ENCODE measurements around the gene MTSS2. TPM values are rescaled to one million over a fixed set of nuclear protein-coding genes. Genes with fewer than 3 reads are reported as not detected.

The MTSS2 gene
- total and polyA plus RNA-seq, 2 of the 4 experiments (the other 2 are of a cell fraction), result 9.1 to 86.2 TPM

DNA sequence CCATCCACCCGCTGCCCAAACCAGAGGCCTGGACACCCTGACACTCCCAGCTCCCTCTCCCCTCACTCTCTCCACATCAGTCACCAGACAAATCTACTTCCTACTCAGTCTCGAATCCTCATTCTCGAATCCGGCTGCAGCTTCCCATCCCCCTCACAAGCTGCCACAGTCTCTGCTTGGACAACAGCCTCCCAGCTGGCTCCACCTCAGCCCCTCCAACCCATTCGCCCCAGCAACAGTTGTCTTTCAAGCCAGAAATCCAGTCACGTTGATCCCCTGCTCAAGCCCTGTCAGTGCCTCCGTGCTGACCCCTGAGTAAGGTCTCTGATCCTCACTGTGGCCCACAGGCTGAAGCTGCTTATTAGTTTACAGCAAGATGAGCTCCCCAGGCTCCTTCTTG, 44.2 kb upstream of the MTSS2 start:
- ATAC-seq (ENCODE audit: low read depth), result no peak
- no peak overlapping the region for H3K27ac ChIP-seq (ENCODE audit: insufficient read depth, low read length)

More for the DNA sequence above, 44.2 kb upstream of the MTSS2 start:
- CTCF ChIA-PET, result no interaction called here
- H3K56ac ChIP-seq (ENCODE audit: extremely low read depth, insufficient read depth, low read length), result no peak overlapping the region
- H2BK15ac ChIP-seq (ENCODE audit: low read depth, low read length), result no peak overlapping the region
- H2BK5ac ChIP-seq (ENCODE audit: low read depth, low read length, poor library complexity, severe bottlenecking), result no peak overlapping the region
- H3K4me3 ChIP-seq (ENCODE audit: insufficient read depth, low read depth, low read length), result no peak overlapping the region
- no TSS peak for BruUV-seq (replicated peaks)
- H3K18ac ChIP-seq (ENCODE audit: low read depth, low read length), result no peak overlapping the region
- no peak overlapping the region for H3K23ac ChIP-seq (ENCODE audit: low read depth, low read length)
- POLR2A ChIA-PET (ENCODE audit: unreplicated experiment), result no interaction called here
- H4K8ac ChIP-seq (ENCODE audit: low read depth in 2 of 2, low read length in 2 of 2), result no peak overlapping the region
- no peak overlapping the region for H3K9ac ChIP-seq (ENCODE audit: low read depth, low read length)
- peaks cover 17% of the 10 kb centered on the region for H3K4me1 ChIP-seq (ENCODE audit: control insufficient read depth, insufficient read depth, low read length)
- no peaks in the 10 kb centered on the region for H4K20me1 ChIP-seq (ENCODE audit: insufficient read depth, low read length)
- H3K9me1 ChIP-seq (ENCODE audit: insufficient read depth, low read length), result peaks cover 4% of the 10 kb centered on the region
- H2BK120ac ChIP-seq (ENCODE audit: low read depth, low read length), result no peak overlapping the region
- intact Hi-C loops (cut with micrococcal nuclease) (no loop called here), dilution Hi-C loops (cut with HindIII; ENCODE audit: low sequenced_read_pairs, unreplicated experiment) (no loop called here), in situ Hi-C loops (cut with MboI; ENCODE audit: low sequenced_read_pairs) (no loop called here)
- peaks cover 12% of the 10 kb centered on the region; the same call in 1 of the 2 replicates for H3K36me3 ChIP-seq (ENCODE audit: control insufficient read depth, insufficient read depth, low read length)
- no peak overlapping the region for H2AK5ac ChIP-seq (ENCODE audit: low read depth, low read length)
- H2AK9ac ChIP-seq (replicated peaks; ENCODE audit: low read depth, low read length, poor library complexity), result no peak overlapping the region
- H3K79me1 ChIP-seq (ENCODE audit: low read depth in 1 of 2, low read length in 2 of 2), result peaks cover 0 to 25% of the 10 kb centered on the region in 2 experiments
- WGBS, 2 experiments (ENCODE audit: extremely low coverage in 2 of 2, insufficient read length in 1 of 2), result 49% methylated on average over 6 of the region's 7 CpGs; no CpG with 5 or more reads in 1 of the 2 experiments
- no peak for DNase-seq
- H2BK20ac ChIP-seq (ENCODE audit: low read depth, low read length), result no peak overlapping the region
- no peaks in the 10 kb centered on the region for H3K27me3 ChIP-seq (ENCODE audit: control insufficient read depth, insufficient read depth, low read length)
- H4K91ac ChIP-seq (ENCODE audit: insufficient read depth, low read depth, low read length), result no peak overlapping the region
- no peak overlapping the region for H3K4me2 ChIP-seq (ENCODE audit: low read depth, low read length)
- H3K9me3 ChIP-seq (ENCODE audit: control insufficient read depth, insufficient read depth, low read length), result no peaks in the 10 kb centered on the region
- no peak overlapping the region for H3K4ac ChIP-seq (ENCODE audit: low read depth, low read length)
- no peak overlapping the region for H4K5ac ChIP-seq (ENCODE audit: low read depth, low read length)
- H3K14ac ChIP-seq (replicated peaks; ENCODE audit: low read depth, low read length), result no peak overlapping the region; the same call in 1 of the 2 replicates
- H2AFZ ChIP-seq (replicated peaks; ENCODE audit: low read length, poor library complexity), result no peak overlapping the region
- TF ChIP-seq MAZ (IDR thresholded peaks at IDR 0.05; ENCODE audit: borderline replicate concordance, low read depth, low read length) (no peak), MXI1 (IDR thresholded peaks at IDR 0.05; ENCODE audit: borderline replicate concordance, low read depth, low read length) (no peak), CEBPB (IDR thresholded peaks at IDR 0.05; ENCODE audit: low read depth, low read length) (no peak), RFX5 (IDR thresholded peaks at IDR 0.05; ENCODE audit: low read depth, low read length) (no peak)

Data from IMR-90 (cell line).